ENCODE measurements around the gene NMNAT3. TPM values are rescaled to one million over a fixed set of nuclear protein-coding genes. Genes with fewer than 3 reads are reported as not detected.

NMNAT3 gene
- total and polyA plus RNA-seq, 2 donors from 2014 or later: 6.4 to 13.8 TPM

- H3K4me1 ChIP-seq (ENCODE audit: control insufficient read depth in 2 of 3, insufficient read depth in 2 of 3, low read depth in 1 of 3, low read length in 3 of 3): no peaks in the 10 kb centered on the region
- H3K4me3 ChIP-seq (ENCODE audit: low read length in 3 of 3): no peak overlapping the region
- TF ChIP-seq CTCF (IDR thresholded peaks at IDR 0.05; ENCODE audit: borderline replicate concordance, extremely low read depth, insufficient read depth): no peak
- H3K27ac ChIP-seq (ENCODE audit: low read depth in 2 of 2, low read length in 2 of 2): no peak overlapping the region
- H3K27me3 ChIP-seq (ENCODE audit: control insufficient read depth, insufficient read depth, low read length): no peaks in the 10 kb centered on the region
- no peaks in the 10 kb centered on the region for H3K9me3 ChIP-seq (ENCODE audit: control insufficient read depth in 2 of 3, insufficient read depth in 1 of 3, low read length in 3 of 3)
- no peak for FAIRE-seq
- intact Hi-C loops (cut with DNase I): no loop called here
- no peaks in the 10 kb centered on the region for H3K36me3 ChIP-seq (ENCODE audit: control insufficient read depth in 2 of 3, insufficient read depth in 3 of 3, low read length in 3 of 3)
- peak in 1 of 5 donors; percentile 1 for DNase-seq
- no peak overlapping the region for H3K9ac ChIP-seq (ENCODE audit: low read length in 3 of 3)
Observed at GRCh38 chr3:139522421-139522820, 155.4 kb downstream of the NMNAT3 start.

DNA sequence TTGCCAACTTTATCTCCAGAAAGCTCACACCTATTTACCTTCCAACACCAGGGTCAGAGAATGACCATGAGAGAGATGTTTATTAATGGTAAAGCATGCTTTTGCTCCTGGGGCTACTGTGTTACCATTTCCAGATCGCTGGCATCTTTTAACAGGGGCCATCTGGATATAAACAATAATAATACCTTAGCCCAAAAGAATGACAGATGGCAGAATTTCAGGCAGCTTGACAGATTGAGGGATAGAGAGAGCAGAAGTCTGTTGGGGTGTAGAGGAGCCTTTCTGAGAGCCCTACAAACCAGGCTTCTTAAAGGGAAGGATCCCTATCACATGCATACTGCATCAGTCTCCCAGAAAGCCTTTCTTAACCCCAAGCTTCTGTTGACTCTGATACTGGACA, 156.0 kb downstream of the NMNAT3 start:
- no peak for FAIRE-seq

GRCh38 chr3:139521144-139521543, 156.6 kb downstream of the NMNAT3 start:
- no peaks in the 10 kb centered on the region for H3K9me3 ChIP-seq (ENCODE audit: control insufficient read depth in 2 of 3, insufficient read depth in 1 of 3, low read length in 3 of 3)
- no peaks in the 10 kb centered on the region for H3K4me1 ChIP-seq (ENCODE audit: control insufficient read depth in 2 of 3, insufficient read depth in 2 of 3, low read depth in 1 of 3, low read length in 3 of 3)
- H3K36me3 ChIP-seq (ENCODE audit: control insufficient read depth in 2 of 3, insufficient read depth in 3 of 3, low read length in 3 of 3): no peaks in the 10 kb centered on the region
- TF ChIP-seq CTCF (IDR thresholded peaks at IDR 0.05; ENCODE audit: borderline replicate concordance, extremely low read depth, insufficient read depth): no peak
- intact Hi-C loops (cut with DNase I): no loop called here
- no peak overlapping the region for H3K4me3 ChIP-seq (ENCODE audit: low read length in 3 of 3)
- DNase-seq (no peak), FAIRE-seq (no peak)
- no peaks in the 10 kb centered on the region for H3K27me3 ChIP-seq (ENCODE audit: control insufficient read depth, insufficient read depth, low read length)
- no peak overlapping the region for H3K9ac ChIP-seq (ENCODE audit: low read length in 3 of 3)
- H3K27ac ChIP-seq (ENCODE audit: low read depth in 2 of 2, low read length in 2 of 2): no peak overlapping the region

More for the DNA sequence above, 156.0 kb downstream of the NMNAT3 start:
- Histone ChIP-seq H3K9ac (ENCODE audit: low read length in 3 of 3) (no peak overlapping the region), H3K4me3 (ENCODE audit: low read length in 3 of 3) (no peak overlapping the region), H3K27ac (ENCODE audit: low read depth in 2 of 2, low read length in 2 of 2) (no peak overlapping the region), H3K36me3 (ENCODE audit: control insufficient read depth in 2 of 3, insufficient read depth in 3 of 3, low read length in 3 of 3) (no peaks in the 10 kb centered on the region), H3K9me3 (ENCODE audit: control insufficient read depth in 2 of 3, insufficient read depth in 1 of 3, low read length in 3 of 3) (no peaks in the 10 kb centered on the region), H3K27me3 (ENCODE audit: control insufficient read depth, insufficient read depth, low read length) (no peaks in the 10 kb centered on the region), H3K4me1 (ENCODE audit: control insufficient read depth in 2 of 3, insufficient read depth in 2 of 3, low read depth in 1 of 3, low read length in 3 of 3) (no peaks in the 10 kb centered on the region)
- intact Hi-C loops (cut with DNase I): no loop called here
- no peak for DNase-seq
- no peak for TF ChIP-seq CTCF (IDR thresholded peaks at IDR 0.05; ENCODE audit: borderline replicate concordance, extremely low read depth, insufficient read depth)

All from kidney (tissue), 14 donors.